Measurements from ENCODE around the gene CCL24. TPM values are rescaled to one million over a fixed set of nuclear protein-coding genes. Genes with fewer than 3 reads are reported as not detected.

CCL24 gene
- total and polyA plus RNA-seq, 10 of the 15 experiments (the other 5 are each of a cell fraction or from before 2014, with no cell fraction given), result not detected

GRCh38 chr7:75795831-75796285 lies 17.7 kb downstream of the CCL24 start:
- Histone ChIP-seq H3K27me3 (replicated peaks in 1 of 2; ENCODE audit: control insufficient read depth in 2 of 2, insufficient read depth in 2 of 2, low read length in 1 of 2) (no peaks in the 10 kb centered on the region), H3K4me3 (no peak overlapping the region), H3K9ac (ENCODE audit: control insufficient read depth, insufficient read depth, low read length) (no peak overlapping the region), H4K20me1 (ENCODE audit: control insufficient read depth, insufficient read depth) (no peaks in the 10 kb centered on the region), H3K4me1 (ENCODE audit: control insufficient read depth, insufficient read depth, low read length) (no peaks in the 10 kb centered on the region), H3K79me2 (ENCODE audit: control insufficient read depth, insufficient read depth, low read length) (no peaks in the 10 kb centered on the region), H3K36me3 (ENCODE audit: control insufficient read depth in 2 of 2, insufficient read depth in 2 of 2, low read length in 1 of 2) (no peaks in the 10 kb centered on the region), H2AFZ (ENCODE audit: control insufficient read depth, low read depth, low read length) (no peak overlapping the region), H3K9me3 (replicated peaks; ENCODE audit: control insufficient read depth, insufficient read depth, low read length) (no peaks in the 10 kb centered on the region), H3K27ac (ENCODE audit: control insufficient read depth, insufficient read depth) (no peak overlapping the region), H3K4me2 (ENCODE audit: control insufficient read depth, insufficient read depth) (no peak overlapping the region)
- ChIA-PET CTCF (no interaction called here), SMC1A (ENCODE audit: uncharacterized antibody, unreplicated experiment) (no interaction called here), POLR2A (no interaction called here), RAD21 (ENCODE audit: unreplicated experiment) (no interaction called here)
- no peak for DNase-seq (ENCODE audit: low read depth, low spot score)
- WGBS (ENCODE audit: insufficient coverage, insufficient replicate concordance, low lambda C conversion rate, missing lambda C conversion rate), result 67% methylated on average over 9 of the region's 9 CpGs
- ATAC-seq, result no peak
- intact Hi-C loops (cut with micrococcal nuclease; ENCODE audit: unreplicated experiment) (no loop called here), in situ Hi-C loops (cut with MboI) (no loop called here)
- no peak for TF ChIP-seq CREB1 (IDR thresholded peaks at IDR 0.05; ENCODE audit: low read depth)
- BruUV-seq (replicated peaks), result no TSS peak
- FAIRE-seq, result no peak

GRCh38 chr7:75793676-75794075 lies 19.9 kb downstream of the CCL24 start:
- no peak for FAIRE-seq
- SMC1A ChIA-PET (ENCODE audit: uncharacterized antibody, unreplicated experiment), result no interaction called here
- 50% methylated on average over 2 of the region's 2 CpGs for WGBS (ENCODE audit: insufficient coverage, insufficient replicate concordance, low lambda C conversion rate, missing lambda C conversion rate)

More at GRCh38 chr7:75793676-75794075, 19.9 kb downstream of the CCL24 start:
- Histone ChIP-seq H3K36me3 (ENCODE audit: control insufficient read depth in 2 of 2, insufficient read depth in 2 of 2, low read length in 1 of 2) (no peaks in the 10 kb centered on the region), H3K4me2 (ENCODE audit: control insufficient read depth, insufficient read depth) (no peak overlapping the region), H3K79me2 (ENCODE audit: control insufficient read depth, insufficient read depth, low read length) (no peaks in the 10 kb centered on the region), H3K27me3 (replicated peaks in 1 of 2; ENCODE audit: control insufficient read depth in 2 of 2, insufficient read depth in 2 of 2, low read length in 1 of 2) (no peaks in the 10 kb centered on the region), H3K9ac (ENCODE audit: control insufficient read depth, insufficient read depth, low read length) (no peak overlapping the region), H2AFZ (ENCODE audit: control insufficient read depth, low read depth, low read length) (no peak overlapping the region), H3K27ac (ENCODE audit: control insufficient read depth, insufficient read depth) (no peak overlapping the region), H4K20me1 (ENCODE audit: control insufficient read depth, insufficient read depth) (no peaks in the 10 kb centered on the region), H3K4me1 (ENCODE audit: control insufficient read depth, insufficient read depth, low read length) (no peaks in the 10 kb centered on the region), H3K4me3 (no peak overlapping the region), H3K9me3 (replicated peaks; ENCODE audit: control insufficient read depth, insufficient read depth, low read length) (no peaks in the 10 kb centered on the region)
- ATAC-seq (no peak), DNase-seq (ENCODE audit: low read depth, low spot score) (no peak)
- TF ChIP-seq E2F8 (IDR thresholded peaks at IDR 0.05; ENCODE audit: low read depth, partially characterized antibody), result no peak
- TF ChIP-seq JUND (IDR thresholded peaks at IDR 0.05; ENCODE audit: low read depth, low read length), result no peak
- TF ChIP-seq RAD21 (IDR thresholded peaks at IDR 0.05; ENCODE audit: insufficient read depth, low read depth, low read length), result no peak
- no peak for TF ChIP-seq CHD1 (IDR thresholded peaks at IDR 0.05; ENCODE audit: low read depth, low read length)
- no peak for TF ChIP-seq SMAD5 (IDR thresholded peaks at IDR 0.05; ENCODE audit: low read depth)
- no peak for TF ChIP-seq BCL3 (IDR thresholded peaks at IDR 0.05; ENCODE audit: borderline replicate concordance, insufficient read depth, low read depth, low read length, poor library complexity, severe bottlenecking)
- TF ChIP-seq SMARCA5 (IDR thresholded peaks at IDR 0.05), result no peak
- no peak for TF ChIP-seq BACH1 (IDR thresholded peaks at IDR 0.05; ENCODE audit: borderline replicate concordance)
- no peak for TF ChIP-seq BMI1 (IDR thresholded peaks at IDR 0.05; ENCODE audit: borderline replicate concordance)
- TF ChIP-seq SP1 (IDR thresholded peaks at IDR 0.05; ENCODE audit: low read depth, low read length), result no peak
- TF ChIP-seq GATAD2B (conservative IDR thresholded peaks at IDR 0.05; ENCODE audit: low read depth), result no peak
- ChIA-PET POLR2A (no interaction called here), CTCF (no interaction called here), RAD21 (ENCODE audit: unreplicated experiment) (no interaction called here)
- in situ Hi-C loops (cut with MboI) (loop anchor here (5.0 kb wide), 1 partner anchor 49 kb away; no protein-coding TSS in a partner anchor), intact Hi-C loops (cut with micrococcal nuclease; ENCODE audit: unreplicated experiment) (no loop called here)
- BruUV-seq (replicated peaks), result no TSS peak

All from GM12878 (cell line).